Neural cell (in vitro differentiated cells): ENCODE measurements around the gene SIVA1.

Experiments used
- CTCF ChIP-seq: fragments of 450-650 bp; IDR thresholded peaks from 2 replicates; pipeline ENCODE4 v1.5.1; 2014; ENCODE audit warnings: antibody characterized with exemption, mild to moderate bottlenecking, moderate library complexity; ENCODE audit not compliant: poor library complexity, severe bottlenecking
- EZH2 ChIP-seq: fragments of 200-600, 300-800 bp; shearing (Covaris generic), sonication (generic); IDR thresholded peaks from 2 replicates; pipeline ENCODE4 v1.6.1; 2014; ENCODE audit warnings: antibody characterized with exemption, low read length, borderline replicate concordance, mild to moderate bottlenecking; ENCODE audit not compliant: insufficient read depth, poor library complexity, severe bottlenecking
- MXI1 ChIP-seq: fragments of 450-650 bp; conservative IDR thresholded peaks from 2 replicates; pipeline ENCODE4 v1.6.1; 2014; ENCODE audit warnings: antibody characterized with exemption, mild to moderate bottlenecking; ENCODE audit not compliant: poor library complexity, severe bottlenecking
- POLR2AphosphoS5 ChIP-seq: IDR thresholded peaks from 2 replicates; pipeline ENCODE4 v1.6.1; 2012
- TAF1 ChIP-seq: IDR thresholded peaks from 2 replicates; pipeline ENCODE4 v1.6.1; 2012; ENCODE audit warnings: low read depth

- TF ChIP-seq CTCF (peak; percentile 68), POLR2AphosphoS5 (no peak), TAF1 (no peak), MXI1 (no peak), EZH2 (no peak)
These were observed 44.2 kb upstream of the SIVA1 start for GRCh38 chr14:104708606-104709268.
